GM12878 (cell line): Measurements from ENCODE around the gene KRT12.

Experiments used
- JUNB ChIP-seq: IDR thresholded peaks from 2 replicates; pipeline ENCODE4 v1.6.1; 2016; ENCODE audit warnings: antibody characterized with exemption, mild to moderate bottlenecking
- KDM1A ChIP-seq: fragments of 200-600 bp; sonication (generic); IDR thresholded peaks from 2 replicates; pipeline ENCODE4 v1.6.1; 2016; ENCODE audit warnings: borderline replicate concordance
- POLR2A ChIP-seq: IDR thresholded peaks from 2 replicates; pipeline ENCODE4 v1.6.1; 2011; ENCODE audit warnings: low read depth, mild to moderate bottlenecking, low read length
- SMC3 ChIP-seq: IDR thresholded peaks from 2 replicates; pipeline ENCODE4 v1.6.1; 2011; ENCODE audit warnings: low read length, improper control_type of control experiment, borderline replicate concordance
- TF ChIP-seq, protein P1 (sequence below), 3 experiments: IDR thresholded peaks in 2 of 3; conservative IDR thresholded peaks in 1 of 3; 2 replicates each; pipeline ENCODE4 v1.5.1; 2011; ENCODE audit warnings: low read depth in 3 of 3, low read length in 3 of 3, mild to moderate bottlenecking in 3 of 3, control low read depth in 2 of 3, moderate library complexity in 2 of 3, inconsistent platforms in 1 of 3, mixed read lengths in 1 of 3; ENCODE audit not compliant: control insufficient read depth in 2 of 3, insufficient read depth in 1 of 3; ENCODE audit errors: extremely low read depth in 1 of 3
- TF ChIP-seq, protein P2 (sequence below): fragments of 450-650 bp; IDR thresholded peaks from 2 replicates; pipeline ENCODE4 v1.6.1; 2016; ENCODE audit warnings: mild to moderate bottlenecking
- TF ChIP-seq, protein P3 (sequence below): fragments of 450-650 bp; IDR thresholded peaks from 2 replicates; pipeline ENCODE4 v1.6.1; 2016; ENCODE audit warnings: mild to moderate bottlenecking, moderate library complexity, borderline replicate concordance

DNA sequence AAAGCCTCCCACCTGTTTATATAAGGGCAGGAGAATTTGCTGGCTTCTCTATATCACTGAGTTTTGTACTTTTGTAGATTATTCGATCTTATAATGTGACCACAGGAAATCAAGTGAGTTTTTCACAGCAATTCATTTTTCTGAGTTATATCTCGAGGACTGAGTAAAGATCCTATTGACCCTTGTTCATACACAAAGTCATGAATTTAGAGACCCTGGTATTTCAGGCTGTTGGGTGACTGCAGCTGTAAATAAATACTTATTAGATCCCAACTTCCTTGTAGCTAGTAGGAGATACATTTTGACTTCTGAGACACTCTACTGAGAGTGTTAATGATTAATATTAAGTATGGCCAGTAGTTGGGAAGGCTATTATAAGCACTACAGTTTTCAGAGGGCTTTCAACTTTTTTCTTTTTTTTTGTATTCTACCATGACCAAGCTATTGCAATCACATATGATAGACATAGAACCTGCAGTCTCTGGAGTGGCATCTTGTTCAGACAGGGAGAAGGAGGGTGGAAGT is 21.2 kb upstream of the KRT12 start:
- no peak for TF ChIP-seq POLR2A
- TF ChIP-seq, protein P1, sequence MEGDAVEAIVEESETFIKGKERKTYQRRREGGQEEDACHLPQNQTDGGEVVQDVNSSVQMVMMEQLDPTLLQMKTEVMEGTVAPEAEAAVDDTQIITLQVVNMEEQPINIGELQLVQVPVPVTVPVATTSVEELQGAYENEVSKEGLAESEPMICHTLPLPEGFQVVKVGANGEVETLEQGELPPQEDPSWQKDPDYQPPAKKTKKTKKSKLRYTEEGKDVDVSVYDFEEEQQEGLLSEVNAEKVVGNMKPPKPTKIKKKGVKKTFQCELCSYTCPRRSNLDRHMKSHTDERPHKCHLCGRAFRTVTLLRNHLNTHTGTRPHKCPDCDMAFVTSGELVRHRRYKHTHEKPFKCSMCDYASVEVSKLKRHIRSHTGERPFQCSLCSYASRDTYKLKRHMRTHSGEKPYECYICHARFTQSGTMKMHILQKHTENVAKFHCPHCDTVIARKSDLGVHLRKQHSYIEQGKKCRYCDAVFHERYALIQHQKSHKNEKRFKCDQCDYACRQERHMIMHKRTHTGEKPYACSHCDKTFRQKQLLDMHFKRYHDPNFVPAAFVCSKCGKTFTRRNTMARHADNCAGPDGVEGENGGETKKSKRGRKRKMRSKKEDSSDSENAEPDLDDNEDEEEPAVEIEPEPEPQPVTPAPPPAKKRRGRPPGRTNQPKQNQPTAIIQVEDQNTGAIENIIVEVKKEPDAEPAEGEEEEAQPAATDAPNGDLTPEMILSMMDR (IDR thresholded peaks at IDR 0.05 in 2 of 3, conservative IDR thresholded peaks at IDR 0.05 in 1 of 3; ENCODE audit: control insufficient read depth in 2 of 3, extremely low read depth in 1 of 3, insufficient read depth in 1 of 3, low read depth in 3 of 3, low read length in 3 of 3) = no peak
- TF ChIP-seq JUNB = no peak
- TF ChIP-seq, protein P2, sequence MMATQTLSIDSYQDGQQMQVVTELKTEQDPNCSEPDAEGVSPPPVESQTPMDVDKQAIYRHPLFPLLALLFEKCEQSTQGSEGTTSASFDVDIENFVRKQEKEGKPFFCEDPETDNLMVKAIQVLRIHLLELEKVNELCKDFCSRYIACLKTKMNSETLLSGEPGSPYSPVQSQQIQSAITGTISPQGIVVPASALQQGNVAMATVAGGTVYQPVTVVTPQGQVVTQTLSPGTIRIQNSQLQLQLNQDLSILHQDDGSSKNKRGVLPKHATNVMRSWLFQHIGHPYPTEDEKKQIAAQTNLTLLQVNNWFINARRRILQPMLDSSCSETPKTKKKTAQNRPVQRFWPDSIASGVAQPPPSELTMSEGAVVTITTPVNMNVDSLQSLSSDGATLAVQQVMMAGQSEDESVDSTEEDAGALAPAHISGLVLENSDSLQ = no peak
- TF ChIP-seq, protein P3, sequence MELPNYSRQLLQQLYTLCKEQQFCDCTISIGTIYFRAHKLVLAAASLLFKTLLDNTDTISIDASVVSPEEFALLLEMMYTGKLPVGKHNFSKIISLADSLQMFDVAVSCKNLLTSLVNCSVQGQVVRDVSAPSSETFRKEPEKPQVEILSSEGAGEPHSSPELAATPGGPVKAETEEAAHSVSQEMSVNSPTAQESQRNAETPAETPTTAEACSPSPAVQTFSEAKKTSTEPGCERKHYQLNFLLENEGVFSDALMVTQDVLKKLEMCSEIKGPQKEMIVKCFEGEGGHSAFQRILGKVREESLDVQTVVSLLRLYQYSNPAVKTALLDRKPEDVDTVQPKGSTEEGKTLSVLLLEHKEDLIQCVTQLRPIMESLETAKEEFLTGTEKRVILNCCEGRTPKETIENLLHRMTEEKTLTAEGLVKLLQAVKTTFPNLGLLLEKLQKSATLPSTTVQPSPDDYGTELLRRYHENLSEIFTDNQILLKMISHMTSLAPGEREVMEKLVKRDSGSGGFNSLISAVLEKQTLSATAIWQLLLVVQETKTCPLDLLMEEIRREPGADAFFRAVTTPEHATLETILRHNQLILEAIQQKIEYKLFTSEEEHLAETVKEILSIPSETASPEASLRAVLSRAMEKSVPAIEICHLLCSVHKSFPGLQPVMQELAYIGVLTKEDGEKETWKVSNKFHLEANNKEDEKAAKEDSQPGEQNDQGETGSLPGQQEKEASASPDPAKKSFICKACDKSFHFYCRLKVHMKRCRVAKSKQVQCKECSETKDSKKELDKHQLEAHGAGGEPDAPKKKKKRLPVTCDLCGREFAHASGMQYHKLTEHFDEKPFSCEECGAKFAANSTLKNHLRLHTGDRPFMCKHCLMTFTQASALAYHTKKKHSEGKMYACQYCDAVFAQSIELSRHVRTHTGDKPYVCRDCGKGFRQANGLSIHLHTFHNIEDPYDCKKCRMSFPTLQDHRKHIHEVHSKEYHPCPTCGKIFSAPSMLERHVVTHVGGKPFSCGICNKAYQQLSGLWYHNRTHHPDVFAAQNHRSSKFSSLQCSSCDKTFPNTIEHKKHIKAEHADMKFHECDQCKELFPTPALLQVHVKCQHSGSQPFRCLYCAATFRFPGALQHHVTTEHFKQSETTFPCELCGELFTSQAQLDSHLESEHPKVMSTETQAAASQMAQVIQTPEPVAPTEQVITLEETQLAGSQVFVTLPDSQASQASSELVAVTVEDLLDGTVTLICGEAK = no peak
- no peak for TF ChIP-seq KDM1A
- no peak for TF ChIP-seq SMC3
